GM21529 (cell line): Measurements from ENCODE around the gene CSNK1A1.
"Not testable (repeated sequence)": the region's sequence is repeated elsewhere in the genome, so short reads cannot be mapped to it uniquely, and the experiment has no call there.

Experiments
- ATAC-seq: cut with Tn5 transposase; IDR thresholded peaks from one replicate; pipeline ENCODE4 v1.9.1; 2021; ENCODE audit not compliant: unreplicated experiment

Gene CSNK1A1

DNA sequence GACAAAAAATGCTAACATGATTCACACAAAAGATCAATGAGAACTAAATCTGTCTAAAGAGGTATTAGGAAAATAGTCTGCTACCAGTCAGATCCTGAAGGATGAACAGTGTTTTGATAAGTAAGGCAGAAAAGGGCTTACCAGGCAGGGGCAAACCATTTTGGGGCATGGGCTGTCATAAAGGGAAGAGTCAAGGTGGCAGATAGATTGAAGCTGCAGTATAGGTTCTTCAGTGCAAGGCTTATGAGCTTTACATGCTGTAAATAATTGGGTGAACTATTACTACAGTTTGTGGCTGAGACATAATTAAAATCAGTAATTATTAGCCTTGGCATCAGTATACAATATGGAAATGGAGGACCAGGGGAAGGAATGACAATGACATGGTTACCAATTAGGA is 21.8 kb downstream of the CSNK1A1 start:
- no peak for ATAC-seq

DNA sequence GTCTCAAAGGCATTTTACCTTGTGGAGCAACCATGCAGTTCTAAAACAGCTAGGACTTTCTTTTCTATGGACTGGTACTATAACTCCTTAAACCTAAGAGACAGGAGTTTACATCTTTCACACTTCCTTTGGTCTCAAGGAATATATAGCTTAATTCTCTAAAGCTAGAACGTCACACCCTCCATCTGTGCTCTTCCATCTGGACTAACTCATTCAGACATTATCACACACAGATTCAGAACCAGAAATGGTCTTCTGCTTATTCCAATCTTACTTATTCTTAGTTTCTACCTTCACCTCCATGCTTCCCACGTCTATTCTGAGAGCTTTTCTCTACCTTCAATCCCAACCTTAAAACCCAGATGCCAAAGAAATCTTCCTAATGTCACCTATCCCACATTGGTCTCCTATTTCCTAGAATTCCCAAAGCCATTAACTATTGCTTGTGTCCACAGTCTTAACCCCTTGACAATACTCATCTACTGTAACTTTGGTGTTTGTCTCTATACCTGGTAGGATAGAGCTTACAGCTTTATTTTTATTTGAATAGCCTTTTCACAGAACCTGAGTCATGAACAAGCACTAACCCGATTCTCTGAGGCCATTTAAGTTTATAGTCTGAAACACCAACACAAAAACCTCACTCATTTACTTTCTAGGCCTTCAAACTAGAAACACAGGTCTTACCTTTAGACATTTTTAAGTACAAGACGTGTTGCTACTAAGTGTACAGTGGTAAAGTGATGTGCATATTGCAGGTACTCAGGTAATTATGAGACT is 22.8 kb downstream of the CSNK1A1 start:
- no peak for ATAC-seq

DNA sequence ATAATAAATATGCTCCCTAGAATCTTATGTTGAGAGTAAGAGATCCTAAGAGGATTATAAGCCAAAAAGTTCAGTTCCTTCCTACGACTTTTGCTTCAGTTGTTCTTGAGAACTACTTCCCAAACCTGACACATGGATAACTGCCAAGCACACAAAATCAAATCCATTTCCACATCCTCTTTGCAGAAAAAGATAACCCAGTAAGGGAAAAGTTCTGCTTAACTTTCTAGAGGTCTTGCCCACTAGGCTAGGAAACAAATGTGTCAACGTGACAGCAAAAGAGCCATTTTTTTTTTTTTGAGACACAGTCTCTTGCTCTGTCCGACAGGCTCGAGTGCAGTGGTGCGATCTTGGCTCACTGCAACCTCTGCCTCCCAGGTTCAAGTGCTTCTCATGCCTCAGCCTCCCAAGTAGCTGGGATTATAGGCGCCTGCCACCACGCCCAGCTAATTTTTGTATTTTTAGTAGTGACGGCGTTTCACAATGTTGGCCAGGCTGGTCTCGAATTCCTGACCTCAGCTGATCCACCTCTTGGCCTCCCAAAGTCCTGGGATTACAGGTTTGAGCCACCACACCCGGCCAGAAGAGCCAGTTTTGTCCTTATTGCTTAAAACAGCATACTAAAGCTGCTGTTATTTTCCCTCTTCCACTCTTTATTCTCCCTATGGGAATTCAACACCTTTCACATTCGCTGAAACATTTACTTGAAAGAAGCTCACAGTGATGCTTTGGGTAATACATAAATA is 24.2 kb downstream of the CSNK1A1 start:
- no peak for ATAC-seq

DNA sequence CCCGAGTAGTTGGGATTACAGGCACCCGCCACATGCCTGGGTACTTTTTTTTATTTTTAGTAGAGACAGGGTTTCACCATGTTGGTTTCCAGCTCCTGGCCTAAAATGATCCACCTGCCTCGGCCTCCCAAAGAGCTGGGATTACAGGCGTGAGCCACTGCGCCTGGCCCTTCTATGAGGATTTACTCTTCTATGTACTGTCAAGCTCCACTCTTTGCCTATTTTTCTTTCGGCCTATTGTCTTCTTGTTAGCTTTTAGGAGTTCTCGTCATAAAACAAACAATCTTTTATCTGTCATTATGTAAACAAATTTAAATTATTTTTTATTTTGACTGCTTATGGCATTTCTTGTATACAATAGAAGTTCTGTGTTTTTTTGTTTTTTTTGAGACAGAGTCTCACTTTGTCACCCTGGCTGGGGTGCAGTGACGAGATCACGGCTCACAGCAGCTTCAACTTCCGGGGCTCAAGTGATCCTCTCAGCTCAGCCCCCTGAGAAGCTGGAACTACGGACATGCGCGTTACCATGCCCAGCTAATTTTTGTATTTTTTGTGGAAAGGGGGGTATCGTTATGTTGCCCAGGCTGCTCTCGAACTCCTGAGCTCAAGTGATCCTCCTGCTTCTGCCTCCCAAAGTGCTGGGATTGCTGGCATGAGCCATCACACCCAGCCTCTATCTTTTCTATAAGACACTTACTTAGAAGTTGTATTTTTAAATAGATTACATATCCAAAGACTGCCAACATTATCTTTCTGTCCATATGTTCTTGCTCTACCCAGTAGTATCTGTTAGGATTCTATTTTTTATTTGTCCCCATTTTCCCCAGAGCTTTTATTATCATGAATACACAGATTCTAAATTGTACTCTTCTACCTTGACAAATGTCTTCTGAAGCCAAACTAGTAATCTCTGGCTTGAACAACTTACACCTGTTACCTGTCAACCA is 29.2 kb downstream of the CSNK1A1 start:
- ATAC-seq, result no peak

DNA sequence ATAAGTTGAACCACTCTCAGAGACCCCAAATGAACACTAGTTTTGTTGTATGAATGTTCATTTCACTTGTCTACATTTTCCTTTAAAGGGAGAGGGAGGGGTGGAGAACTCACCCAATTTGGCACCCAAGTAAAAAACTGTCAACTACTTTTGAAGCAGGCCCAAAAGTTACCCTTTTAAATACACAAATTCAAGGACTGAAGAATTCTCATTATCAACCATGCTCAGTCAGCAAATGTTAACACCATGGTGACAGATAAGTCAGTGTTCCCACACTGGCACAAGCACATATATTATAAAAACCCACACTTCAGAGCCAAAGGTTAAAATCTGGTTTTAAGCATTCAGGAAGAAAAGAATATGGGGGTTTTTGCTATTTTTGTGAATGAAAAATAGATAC is 31.6 kb downstream of the CSNK1A1 start:
- no peak for ATAC-seq

DNA sequence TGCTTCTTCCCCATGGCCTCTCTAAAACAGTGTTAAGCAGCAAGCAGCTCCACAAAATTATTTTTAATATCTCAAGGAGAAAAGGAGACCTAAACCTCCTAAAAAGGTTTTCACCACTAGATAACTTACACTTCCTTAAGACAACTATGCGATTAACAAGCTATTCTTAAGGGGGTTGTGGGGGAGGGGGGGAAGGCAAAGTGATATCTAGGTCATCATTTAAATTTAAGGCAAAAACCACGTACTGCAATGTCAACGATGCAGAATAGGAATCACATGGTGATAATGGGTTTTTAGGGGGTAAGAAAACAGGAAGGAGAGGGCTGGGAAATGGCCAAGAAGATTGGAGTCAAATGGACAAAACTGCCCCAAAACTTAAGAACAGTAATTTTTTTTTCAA is 32.6 kb downstream of the CSNK1A1 start:
- ATAC-seq, result no peak

DNA sequence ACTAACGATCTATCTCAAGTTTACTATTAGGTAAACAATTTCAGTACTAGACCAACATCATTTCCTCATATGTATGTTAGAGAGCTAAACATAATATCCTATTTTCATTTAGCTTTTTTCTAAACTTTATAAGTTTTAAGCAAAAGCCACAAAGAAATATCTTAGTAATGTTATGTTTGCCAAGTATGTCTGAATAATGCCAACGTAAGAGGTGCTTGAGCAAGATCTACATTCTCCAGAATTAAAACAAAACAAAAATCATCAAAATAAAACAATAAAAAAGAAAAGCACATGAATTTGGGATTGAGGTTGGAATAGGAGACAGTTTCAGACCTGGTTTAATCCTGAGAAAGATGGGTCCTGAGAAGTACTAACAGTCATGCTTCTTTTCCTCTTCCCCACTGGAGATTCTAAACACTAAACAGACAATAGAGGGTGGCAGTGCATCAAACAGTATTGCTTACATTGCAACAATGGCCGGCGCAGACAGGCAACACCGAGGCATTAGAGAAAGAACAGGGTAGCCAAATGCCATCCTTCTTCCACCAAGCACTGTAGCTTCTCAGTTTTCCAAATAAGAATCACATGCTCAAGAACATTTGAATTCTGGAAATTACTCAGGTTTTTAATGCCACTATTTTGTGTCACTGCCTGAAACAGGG is 33.6 kb downstream of the CSNK1A1 start:
- ATAC-seq, result no peak

DNA sequence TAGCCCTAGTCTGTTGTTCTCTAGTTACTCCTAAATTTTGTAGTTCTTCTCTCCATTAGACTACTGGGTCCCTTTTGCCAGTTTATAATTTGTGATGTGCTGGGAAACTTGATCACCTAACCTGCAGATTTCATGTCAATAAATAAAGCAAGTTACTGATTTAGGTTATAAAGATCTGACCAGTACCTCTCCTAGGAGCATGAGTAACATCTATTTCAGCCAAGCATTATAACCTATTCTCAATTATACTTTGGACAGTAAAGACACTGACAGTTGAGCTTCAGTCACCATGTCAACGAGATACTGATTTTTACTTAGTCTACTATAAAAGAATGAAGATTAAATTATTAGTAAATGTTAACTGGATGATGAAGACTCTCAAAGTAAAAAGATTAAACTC is 36.7 kb downstream of the CSNK1A1 start:
- no peak for ATAC-seq

DNA sequence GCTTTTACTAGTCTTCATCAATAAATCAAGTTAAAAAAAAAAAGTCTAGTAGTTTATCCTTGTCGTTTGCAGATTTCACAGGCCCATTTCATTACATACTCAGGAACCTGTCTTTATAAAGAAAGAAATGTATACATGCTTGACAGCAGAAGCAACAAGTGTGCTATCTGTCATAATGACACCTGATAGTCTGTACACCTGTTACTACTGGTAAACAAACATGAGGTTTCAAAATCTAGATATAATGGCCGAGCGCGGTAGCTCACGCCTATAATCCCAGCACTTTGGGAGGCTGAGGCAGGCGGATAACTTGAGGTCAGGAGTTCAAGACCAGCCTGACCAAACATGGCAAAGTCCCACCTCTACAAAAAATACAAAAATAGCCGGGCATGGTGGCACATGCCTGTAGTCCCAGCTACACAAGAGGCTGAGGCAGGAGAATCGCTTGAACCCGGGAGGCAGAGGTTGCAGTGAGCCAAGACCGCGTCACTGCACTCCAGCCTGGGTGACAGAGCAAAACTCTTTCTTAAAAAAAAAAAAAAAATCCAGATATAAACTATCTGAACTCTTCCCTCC is 37.8 kb downstream of the CSNK1A1 start:
- not testable (repeated sequence) for ATAC-seq

DNA sequence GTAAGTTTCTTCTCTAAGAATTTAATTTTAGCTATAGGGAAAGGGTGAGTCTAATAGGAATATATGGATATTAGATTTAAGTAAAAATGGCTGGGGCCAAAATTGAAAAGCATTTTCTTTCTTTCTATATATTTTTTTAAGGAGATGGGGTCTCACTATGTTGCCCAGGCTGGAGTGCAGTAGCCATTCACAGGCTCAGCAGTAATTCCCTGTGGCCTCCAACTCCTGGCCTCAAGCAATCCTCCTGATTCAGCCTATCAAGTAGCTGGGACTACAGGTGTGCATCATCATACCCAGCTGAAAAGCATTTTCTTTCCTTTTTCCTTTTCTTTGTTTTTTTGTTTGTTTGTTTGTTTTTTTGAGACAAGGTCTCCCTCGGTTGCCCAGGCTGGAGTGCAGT is 41.1 kb downstream of the CSNK1A1 start:
- no peak for ATAC-seq

DNA sequence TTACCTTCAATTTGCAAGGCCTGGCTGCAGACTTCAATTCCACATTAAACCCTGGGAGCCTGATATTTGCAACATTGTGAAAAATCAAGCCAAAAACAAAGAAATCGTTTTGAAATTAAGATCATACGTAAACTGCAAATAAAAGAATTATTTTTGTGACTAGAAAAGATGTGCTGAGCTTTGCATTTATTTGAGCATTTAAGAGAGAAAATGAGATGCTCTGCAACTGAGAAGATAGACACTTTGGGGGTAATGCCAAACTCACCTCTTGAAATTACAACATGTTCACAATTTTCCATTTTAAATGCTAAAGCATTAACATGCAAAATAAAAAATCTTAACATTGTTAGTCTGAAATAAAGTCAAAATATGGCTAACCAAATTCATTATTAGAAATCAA is 46.6 kb downstream of the CSNK1A1 start:
- no peak for ATAC-seq

DNA sequence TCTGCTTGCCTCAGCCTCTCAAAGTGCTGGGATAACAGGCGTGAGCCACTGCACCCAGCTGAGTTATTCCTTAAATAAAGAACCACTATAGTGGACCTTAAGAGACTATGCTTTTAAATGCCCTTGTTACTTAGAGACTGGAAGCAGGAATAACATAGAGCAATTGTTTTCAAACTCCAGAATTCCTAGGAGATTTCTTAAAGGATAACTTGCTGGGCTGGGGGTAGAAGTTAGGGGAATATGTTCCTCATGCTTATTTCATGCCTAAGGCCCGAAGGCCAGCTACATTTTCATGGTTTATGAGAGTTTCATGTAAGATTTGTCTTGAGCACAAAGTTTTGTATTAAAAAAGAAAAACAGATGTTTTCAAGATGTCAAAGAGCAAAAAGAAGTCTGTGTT is 48.2 kb downstream of the CSNK1A1 start:
- no peak for ATAC-seq

DNA sequence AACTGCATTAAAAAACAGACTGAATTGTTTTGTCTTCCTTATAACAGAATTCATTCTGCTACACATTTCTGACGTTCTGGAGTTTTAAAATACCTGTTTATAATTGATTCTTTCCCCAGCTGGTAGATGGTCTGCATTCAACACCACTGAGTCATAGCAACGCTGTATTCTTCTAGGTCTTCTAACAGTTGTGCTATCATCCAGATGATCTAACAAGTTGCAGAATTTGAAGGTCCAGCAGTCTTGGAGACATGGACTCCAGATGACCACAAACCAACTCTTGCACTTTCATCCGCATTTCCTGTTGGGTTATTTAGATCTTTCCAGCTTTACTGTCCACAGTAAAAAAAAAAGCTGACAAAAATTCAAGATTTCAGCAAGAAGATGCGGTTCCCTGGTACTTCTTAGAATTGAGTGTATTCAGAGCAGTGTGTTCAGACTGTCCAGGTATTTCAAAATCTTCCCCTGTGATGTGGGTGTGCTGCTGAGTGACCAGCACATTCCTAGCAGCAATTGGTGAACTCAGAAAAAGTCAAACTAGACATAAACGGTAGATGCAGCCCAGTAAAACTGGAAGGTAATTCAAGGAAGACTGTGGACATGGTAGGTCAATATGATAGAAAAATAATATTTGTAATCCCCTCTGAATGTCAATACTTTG is 50.2 kb downstream of the CSNK1A1 start:
- no peak for ATAC-seq

DNA sequence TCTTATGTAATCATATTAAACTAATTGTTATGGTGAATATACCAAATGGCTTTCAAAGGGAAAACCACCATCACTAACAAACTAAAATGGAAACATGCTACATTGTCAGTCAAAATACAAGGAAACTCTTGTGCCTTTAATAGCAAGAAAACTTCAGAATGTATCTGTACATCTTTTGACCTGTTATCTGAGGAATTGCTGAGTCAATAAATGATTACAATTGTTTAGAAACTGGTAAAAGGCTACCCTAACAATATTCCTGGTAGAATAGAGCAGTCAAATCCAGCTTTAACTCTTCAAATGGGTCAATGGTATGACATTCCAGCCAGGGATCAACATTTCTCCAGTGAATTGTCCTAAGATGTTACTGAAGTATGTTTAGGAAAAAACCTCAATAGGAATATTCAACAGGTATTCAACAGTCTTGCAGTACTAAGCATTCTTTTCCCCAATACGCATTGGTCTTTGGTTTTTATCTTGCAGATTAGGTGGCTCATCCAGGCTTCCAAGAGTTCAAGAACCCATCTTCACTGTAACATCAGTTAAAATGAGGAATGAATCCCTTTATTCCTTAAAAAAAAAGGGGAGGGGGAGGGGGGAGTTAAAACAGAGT is 52.4 kb downstream of the CSNK1A1 start:
- ATAC-seq, result no peak

DNA sequence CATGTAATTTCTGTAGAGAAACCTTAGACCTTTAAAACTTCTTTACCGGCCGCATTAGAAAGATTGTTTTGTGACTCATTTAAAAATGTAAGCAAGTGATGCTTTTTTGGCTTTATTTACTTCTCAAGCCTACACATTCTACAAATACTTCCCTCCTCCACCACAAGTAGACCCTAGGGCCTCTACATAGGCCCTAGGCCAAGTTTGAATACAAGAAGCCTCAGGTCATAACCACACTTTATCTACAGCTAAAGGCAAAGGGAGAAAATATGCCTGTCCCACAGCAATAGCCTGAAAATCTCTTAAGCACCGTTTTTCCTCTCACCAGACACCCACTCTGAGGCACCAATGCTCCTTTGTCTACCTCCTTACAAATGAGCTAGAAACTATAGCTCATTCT is 53.9 kb downstream of the CSNK1A1 start:
- ATAC-seq, result no peak

DNA sequence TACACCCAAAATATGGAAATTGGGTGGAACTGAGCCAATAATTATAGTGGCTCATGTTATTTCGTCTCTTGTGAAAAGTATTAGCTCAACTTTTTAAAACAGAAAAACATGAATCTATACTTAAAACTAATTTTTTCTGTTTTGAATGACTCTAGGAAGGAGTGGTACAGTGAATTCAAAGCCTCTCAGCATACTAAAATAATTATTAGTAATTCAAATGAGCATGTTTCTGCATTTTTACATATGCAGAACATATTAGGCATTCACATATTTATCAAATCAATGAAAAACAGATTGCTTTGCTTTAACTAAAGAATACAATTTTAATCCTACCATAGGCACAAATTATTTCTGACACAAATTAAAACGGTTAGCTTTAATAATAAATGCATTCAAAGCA is 54.3 kb downstream of the CSNK1A1 start:
- no peak for ATAC-seq

DNA sequence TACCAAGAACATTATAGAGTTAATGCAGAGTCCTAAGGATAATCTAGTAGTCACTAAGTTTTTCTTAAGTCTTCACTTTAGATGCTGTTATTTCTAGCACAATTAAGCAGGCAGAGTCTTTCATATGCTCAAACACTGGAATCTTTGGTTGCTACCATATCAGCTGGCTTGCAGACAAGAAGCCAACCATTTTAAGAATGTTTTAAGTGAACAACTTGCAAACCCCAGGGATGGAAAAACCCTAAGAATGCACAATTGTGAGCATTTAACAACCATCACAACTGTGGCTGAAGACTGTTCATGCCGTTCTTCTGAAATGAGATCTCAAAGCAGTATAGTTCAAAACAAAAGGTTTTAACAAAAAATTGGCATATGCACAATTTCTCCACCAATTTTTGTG is 55.1 kb downstream of the CSNK1A1 start:
- no peak for ATAC-seq

DNA sequence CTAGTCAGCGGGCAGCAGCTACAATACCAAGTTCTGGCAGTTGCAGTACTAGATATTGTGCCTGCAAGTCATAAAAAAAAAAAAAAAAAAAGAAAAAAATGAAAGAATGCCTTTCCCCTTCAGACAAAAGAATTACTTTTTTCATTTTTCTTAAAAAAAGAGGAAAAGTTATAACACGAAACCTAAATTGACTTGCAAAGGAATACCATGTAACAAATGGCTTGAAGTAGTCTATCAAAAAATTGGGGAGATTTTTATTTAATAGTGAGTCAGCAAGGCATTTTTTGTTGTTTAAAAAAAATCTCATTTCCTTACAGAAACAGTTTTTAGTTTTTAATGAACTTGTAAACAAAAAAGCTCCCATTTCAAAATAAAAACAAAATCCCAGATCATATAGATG is 55.6 kb downstream of the CSNK1A1 start:
- no peak for ATAC-seq

DNA sequence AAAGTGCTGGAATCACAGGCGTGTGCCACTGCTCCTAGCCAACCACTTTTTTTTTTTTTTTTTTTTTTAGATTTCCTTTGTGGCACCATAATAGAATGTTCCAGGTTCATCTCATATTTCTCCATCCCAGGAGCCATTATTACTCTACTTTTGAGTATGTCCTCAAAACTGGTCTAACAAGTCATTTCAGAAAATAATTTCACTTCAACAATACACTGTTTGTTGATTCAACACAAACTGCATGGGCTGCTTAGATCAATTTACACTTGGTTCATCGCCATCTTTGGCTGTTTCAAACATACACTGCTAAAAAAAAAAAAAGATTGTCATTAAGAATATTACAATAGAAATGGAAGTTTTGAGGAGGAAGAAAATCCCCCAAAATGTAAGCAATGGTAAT is 57.9 kb downstream of the CSNK1A1 start:
- no peak for ATAC-seq

DNA sequence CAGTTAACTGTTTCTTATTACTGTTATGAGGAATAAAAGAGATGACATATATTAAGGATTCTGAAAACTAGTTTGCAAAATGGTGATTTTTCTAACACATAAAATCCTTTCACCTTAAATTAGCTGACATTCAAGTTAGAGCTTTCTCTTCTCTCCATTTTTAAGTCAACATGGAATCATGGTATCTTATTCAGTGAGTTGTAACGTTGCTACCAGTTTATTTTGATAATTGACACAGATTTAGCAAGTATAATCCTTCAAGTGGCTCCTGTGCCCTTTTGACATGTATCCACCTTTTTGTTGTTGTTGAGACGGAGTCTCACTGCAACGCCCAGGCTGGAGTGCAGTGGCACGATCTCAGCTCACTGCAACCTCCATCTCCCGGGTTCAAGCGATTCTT is 58.5 kb downstream of the CSNK1A1 start:
- no peak for ATAC-seq
